ENCODE data around the gene AMACR. TPM values are rescaled to one million over a fixed set of nuclear protein-coding genes. Genes with fewer than 3 reads are reported as not detected.

Gene AMACR
- 7.9 TPM for total RNA-seq
- long read RNA-seq, full-length matches to known transcripts = 11 of 11 reads
- long read RNA-seq, partial matches to known transcripts = 0 of 11 reads
- long read RNA-seq, other reads (novel, unspliced or antisense) = 0 of 11 reads

DNA sequence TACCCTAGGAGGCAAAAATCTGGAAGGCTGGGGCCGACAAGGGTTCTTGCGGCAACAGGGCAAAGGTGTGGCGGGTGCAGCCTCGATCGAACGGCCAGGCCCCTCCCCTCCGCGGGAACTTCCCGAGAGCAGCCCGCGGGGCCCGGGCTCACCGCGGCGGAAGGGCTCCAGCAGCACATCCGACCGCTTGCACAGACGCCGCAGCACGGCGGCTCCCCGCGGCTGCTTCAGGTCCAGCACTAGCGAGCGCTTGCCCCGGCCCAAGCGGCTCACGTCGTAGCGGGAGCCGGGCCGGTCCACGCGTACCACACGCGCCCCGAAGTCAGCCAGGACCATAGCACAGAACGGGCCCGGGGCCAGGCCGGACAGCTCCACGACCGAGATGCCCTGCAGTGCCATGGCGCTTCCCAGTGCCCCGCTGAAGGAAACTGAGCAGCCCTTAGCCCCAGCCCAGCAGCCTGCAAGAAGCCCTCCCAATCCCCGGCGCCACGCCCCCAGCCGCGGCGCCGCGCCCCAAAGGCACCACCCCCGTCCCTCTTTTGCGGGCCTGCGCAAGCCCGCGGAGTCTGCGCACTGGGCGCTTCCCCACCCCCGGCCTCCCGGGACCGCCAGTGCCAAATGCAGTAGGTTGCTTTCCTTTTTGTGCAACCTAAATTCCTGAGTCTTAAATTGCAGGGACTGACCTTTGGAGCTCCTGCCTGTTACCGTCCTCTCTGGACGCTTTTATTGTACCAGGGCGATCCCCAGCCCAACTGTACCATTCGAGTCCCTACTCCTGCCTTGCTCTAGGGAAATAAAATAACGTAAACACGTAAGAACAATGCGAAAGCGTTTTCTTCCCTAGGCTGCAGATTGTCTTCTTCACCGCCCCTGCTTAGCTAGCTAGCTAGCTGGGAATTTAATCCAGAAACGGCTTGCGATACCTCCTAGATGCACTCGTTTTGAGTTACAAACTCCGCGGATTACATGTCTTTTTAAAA lies at the start of gene AMACR:
Gene AMACR, minus strand, starts transcription at position 430 of the 980 bp plus-strand sequence. Its CDS starts 31 bp downstream, at position 399.
- intact Hi-C loops (cut with DNase I) = loop anchor here (5.0 to 10.0 kb wide), 2 partner anchors 34 to 917 kb away; partner anchors contain the start of genes C1QTNF3 and DNAJC21
- peak; percentile 96 for DNase-seq (ENCODE audit: low spot score)

DNA sequence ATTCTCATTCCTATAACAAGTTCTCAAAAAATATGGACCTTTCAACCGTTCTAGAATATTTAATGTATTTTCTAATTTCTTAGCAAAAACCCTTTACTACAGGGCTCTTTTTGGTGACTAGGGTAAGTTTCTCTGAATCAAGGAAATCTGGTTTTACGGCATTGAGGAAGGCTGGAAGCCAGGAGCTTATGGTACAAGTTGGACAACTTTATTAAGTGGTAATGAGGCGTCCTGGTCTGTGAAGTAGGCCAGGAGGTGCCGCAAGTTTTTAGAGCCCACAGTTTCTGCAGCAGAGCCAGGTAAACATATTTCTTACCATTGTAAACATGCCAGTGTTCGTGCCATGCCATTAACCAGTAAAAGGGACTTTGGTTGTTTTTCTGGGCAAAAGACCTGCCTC lies 49.7 kb upstream of the AMACR start:
- intact Hi-C loops (cut with DNase I) = no loop called here
- DNase-seq (ENCODE audit: low spot score) = no peak

DNA sequence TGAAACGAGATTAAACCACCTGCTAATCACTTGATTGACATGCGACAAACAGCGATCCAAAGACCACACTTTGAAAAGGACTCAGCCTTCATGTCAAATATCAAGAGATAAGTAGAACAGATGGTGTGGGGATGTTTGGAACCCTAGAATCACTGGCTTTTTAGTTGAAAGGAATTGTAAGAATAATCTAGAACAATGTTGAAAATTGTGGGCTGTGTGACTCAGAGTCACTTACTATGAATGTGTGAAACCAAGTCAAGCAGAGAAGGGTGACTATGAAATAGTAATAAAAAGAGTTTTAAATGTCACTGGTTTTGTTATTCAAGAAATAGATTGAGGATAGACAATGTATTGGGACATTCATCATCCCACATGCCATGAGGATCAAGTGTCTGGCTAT lies 49.3 kb upstream of the AMACR start:
- intact Hi-C loops (cut with DNase I) = no loop called here
- DNase-seq (ENCODE audit: low spot score) = no peak

DNA sequence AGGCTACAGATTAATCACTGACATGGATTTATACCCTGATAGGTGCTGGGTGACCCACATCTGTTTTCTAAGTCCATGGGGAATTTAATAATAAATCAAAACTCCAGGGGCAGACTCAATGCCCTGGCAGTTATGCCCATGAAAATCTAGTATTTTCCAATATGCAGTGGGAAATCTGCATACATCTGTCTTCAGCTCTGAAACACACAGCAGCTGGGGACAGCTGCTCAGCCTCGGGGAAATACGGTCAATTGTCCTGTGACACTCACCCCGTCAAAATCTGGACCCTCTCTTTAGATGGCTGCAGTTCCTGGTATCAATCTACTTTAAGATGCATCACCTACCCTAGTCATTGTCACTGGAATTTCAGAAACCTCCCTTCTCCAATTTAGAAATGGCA lies 47.8 kb upstream of the AMACR start:
- intact Hi-C loops (cut with DNase I) = no loop called here
- no peak for DNase-seq (ENCODE audit: low spot score)

DNA sequence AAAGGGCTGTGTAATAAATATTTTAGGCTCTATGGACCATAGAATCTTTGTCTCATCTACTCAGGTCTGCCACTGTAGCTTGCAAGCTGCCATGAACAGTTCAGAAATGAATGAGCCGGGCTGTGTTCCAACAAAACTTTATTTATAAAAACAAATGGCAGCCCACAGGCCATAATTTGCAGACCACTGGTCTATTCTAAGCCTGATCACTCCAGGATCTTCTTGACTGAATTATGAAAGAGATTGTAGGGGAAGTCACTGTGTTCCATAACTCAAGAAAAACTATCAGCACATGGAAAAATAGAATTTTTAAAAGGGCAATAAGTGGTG lies 46.5 kb upstream of the AMACR start:
- intact Hi-C loops (cut with DNase I) = no loop called here
- DNase-seq (ENCODE audit: low spot score) = no peak

DNA sequence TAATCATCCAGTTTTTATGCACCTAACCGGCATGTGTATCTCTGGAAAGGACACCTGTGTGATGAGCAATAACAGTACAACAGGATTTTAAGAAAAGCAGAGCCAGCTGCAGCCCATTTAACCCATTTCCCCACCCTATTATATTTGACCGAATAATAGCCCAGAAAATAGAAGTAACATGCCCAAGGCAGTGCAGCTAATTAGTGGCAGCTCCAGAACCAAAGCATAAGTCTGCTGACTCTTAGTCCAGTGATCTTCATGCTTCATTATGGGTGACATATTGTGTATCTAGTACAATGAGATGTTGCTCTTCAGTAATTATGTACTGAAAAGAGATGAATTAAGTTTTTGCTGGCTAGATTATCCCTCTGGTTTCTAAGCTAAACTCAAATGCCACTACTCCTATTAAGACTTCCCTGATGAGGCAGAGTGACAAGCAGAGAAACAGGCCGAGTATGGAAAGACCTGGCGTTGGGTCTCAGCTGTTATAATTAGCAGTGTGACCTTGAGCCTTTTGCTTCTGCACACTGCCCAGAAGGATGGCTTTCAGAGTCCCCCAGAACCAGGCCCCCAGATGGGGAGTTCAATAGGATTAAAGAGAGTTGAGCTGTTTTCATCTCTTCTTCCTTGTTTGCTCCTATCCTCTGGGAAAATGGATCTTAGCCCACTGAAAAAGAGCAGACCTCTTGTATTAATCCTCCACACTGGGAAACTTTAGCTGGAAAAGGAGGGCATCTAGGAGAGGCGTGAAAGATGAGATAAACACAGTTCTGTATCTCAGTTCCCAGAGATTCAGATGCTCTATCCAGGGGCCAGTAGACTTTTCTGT lies 45.9 kb upstream of the AMACR start:
- intact Hi-C loops (cut with DNase I) = no loop called here
- no peak for DNase-seq (ENCODE audit: low spot score)

DNA sequence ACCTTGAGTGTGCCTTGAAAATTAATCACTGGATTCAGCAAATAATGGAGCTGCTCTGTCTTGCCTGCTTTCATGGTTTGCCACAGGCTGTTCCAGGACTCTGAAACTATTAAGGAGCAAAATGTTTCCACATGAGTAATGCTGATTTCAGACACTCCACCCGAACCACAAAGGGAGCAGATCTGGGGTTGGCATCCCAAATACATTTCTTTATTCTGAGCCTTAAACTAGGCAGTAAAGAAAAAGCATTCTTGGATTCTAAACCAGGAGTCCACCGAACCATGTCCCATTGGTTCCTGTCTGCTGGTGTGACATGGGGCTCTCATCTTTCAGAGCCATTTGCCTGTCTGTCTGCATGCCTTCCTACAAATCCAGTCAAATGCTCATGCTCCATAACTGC lies 45.3 kb upstream of the AMACR start:
- intact Hi-C loops (cut with DNase I) = no loop called here
- DNase-seq (ENCODE audit: low spot score) = no peak

DNA sequence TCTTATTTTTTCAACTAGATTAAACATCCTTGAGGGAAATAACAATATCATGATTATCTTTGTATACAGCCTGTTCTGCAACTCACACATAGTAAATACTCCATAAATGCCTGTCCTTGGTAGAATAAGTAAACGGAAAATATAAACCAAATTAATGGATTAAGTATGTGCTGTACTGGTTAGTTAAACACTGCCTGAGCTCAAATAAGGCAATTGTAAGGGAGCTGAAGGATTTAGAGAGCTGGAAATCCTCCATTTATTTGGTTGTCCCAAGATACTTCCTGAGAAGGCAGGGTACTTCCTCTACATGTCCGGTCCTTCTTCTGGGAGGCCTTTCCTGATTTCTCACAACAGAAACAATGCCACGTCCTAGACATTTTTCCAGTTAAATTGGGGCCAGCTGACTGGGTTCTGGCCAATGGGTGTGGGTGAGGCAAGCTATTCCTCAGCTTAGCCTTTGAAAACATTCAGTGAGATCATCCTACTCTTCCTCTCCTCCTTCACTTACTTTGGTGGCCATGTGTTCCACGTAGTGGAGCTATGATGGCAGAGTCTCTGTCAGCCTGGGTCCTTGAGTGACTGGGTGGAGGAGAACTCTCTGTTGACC lies 43.6 kb upstream of the AMACR start:
- intact Hi-C loops (cut with DNase I) = no loop called here
- no peak for DNase-seq (ENCODE audit: low spot score)

DNA sequence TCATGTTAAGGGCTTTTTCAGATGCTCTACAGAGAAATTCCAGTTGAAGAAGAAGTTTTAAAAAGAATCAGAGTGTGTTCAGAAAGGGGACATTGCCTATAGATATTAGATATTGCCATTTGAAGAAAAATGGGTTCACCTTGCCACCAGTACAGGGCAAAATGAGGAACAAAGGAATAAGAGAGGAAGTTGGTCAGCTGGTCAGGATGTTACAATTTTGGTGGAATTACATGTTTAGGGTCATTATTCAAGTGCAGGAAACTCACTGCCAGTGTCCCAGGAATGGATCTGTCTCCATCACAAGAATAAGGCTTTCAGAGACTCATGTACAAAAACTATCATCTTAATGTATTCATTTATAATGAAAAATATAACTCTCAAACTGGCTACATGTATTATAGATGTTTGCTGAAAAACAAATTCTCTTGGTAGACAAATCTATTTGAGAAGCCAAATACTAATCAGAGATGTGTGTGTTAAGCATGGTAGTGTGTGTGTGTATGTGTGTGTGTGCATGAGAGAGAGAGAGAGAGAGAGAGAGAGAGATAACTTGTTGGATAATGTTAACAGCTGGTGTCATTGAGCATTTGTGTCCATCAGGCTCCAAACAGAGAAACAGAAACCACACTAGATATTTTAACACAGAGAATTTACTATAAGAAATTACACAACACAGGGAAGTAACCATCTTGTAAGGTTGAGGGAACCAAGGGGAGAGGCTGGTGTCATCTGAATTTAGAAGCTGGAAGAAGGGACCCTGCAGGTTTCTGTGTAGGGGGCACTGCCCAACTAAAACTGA lies 40.1 kb upstream of the AMACR start:
- DNase-seq (ENCODE audit: low spot score) = no peak
- intact Hi-C loops (cut with DNase I) = no loop called here

DNA sequence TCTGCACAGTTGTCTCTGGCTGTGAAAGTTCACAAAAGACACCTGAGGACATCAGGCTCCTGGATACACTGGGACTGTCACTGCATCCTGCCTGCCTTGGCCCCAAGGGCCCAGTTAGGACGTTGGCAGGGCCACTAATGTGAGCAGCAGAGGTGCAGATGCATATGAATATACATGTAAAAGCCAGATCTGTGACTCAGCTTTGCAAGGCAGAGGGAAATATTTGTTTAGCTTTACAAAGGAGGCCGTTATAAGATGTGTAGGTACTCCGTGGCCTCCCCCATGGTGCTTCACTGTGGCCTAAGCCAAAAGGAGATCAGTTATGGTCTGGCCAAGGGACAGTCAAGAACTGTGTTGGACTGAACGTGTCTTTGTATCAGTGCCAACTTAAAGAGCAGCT lies 39.3 kb upstream of the AMACR start:
- intact Hi-C loops (cut with DNase I) = no loop called here
- DNase-seq (ENCODE audit: low spot score) = no peak

DNA sequence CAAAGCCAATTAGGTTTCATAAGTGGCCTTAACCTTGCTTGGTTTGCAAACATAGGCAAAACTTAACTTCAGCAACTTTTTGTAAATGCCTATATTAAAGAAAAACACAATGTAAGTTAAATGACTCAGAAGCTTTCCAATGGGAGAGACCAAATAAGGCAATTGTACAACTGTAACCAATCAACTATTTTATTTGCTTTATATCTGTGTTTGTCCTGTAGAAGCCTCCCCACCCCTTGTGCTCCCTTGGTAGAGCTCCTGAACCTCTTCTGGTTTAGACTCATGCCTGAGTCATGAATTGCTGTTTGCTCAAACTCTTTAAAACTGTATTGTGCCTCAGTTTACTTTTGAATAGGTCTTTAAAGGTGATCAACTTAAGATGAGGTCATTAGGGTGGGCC lies 38.1 kb upstream of the AMACR start:
- intact Hi-C loops (cut with DNase I) = no loop called here
- no peak for DNase-seq (ENCODE audit: low spot score)

DNA sequence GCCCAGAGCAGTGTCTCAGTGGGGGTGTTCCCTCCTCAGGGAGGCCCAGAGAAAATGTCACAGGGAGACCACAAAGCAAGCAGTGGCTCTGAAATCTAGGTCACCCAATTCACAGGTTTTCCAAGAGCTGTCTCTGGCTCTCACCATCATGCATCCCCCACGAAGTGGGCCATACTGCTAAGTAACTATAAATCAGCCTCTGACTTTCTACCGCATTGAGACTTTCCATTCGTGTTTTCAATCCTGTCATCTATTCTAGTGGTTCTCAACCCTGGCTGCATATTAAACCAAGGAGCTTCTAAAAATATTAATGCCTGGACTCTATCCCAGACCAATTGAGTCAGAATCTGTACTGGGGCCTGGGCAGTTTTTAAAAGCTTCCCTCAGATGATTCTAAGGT lies 37.2 kb upstream of the AMACR start:
- DNase-seq (ENCODE audit: low spot score) = no peak
- intact Hi-C loops (cut with DNase I) = no loop called here

DNA sequence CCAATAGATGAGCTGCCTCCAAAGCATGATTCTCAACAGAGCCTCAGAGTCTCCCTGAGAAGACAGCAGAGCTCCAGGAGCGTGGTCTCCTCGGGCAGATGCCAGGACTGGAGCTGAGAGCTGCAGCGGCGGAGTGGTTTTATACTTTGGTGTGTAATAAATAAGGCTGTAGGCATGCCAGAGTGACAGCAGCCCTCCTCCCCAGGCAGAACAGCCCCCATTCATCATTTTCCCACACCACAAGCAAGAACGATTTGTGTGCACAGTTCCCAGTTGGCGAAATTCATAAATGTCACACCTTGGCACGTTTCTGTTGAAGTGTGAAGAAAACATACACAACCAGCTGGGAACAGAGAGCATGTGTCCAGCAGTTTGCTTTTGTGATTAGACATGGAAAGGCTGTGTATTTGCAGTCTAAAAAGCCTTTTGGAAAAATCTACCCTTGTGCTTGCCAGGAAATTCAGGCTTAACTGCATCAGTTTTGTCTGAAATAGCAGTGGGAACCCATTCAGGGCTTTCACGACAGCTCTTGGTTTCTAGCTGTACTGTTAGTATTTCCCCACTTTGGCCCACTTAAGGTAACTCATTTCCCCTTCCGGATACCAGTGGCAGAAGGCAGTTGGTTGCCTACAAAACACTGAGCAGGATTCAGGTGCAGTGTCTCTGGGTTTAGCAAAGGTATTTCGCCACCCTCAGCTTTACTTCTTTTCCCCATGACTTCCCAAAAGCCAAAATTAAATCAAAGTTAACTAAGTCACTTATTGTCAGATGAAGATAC lies 35.4 kb upstream of the AMACR start, which contains the start of gene C1QTNF3:
Gene C1QTNF3, minus strand, starts transcription at position 115 of the 778 bp plus-strand sequence. Its CDS starts 88 bp downstream, at position 27.
- no peak for DNase-seq (ENCODE audit: low spot score)
- intact Hi-C loops (cut with DNase I) = loop anchor here (5.0 kb wide), 1 partner anchor 36 kb away; the partner anchor contains the start of gene AMACR

DNA sequence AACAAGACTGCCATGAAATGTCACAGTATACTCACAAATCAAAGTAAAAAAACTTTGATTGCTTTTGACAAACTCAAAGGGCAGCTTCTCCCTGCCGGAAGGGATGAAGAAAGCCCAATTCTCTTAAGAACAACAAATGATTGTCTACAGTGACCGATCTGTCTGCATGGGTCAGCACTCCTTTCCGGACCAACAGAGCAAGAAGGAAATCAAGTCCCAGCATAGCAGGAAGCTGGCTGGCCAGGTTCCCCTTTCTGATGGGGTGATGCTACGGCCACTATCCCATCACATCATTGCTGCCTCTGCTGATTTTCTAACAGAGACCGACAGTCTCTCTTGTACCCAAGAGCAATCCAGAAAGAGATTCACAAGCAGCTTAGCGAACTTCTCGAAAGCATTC lies 34.5 kb upstream of the AMACR start:
- DNase-seq (ENCODE audit: low spot score) = peak; percentile 87
- intact Hi-C loops (cut with DNase I) = loop anchor here (5.0 kb wide), 1 partner anchor 35 kb away; the partner anchor contains the start of gene AMACR

DNA sequence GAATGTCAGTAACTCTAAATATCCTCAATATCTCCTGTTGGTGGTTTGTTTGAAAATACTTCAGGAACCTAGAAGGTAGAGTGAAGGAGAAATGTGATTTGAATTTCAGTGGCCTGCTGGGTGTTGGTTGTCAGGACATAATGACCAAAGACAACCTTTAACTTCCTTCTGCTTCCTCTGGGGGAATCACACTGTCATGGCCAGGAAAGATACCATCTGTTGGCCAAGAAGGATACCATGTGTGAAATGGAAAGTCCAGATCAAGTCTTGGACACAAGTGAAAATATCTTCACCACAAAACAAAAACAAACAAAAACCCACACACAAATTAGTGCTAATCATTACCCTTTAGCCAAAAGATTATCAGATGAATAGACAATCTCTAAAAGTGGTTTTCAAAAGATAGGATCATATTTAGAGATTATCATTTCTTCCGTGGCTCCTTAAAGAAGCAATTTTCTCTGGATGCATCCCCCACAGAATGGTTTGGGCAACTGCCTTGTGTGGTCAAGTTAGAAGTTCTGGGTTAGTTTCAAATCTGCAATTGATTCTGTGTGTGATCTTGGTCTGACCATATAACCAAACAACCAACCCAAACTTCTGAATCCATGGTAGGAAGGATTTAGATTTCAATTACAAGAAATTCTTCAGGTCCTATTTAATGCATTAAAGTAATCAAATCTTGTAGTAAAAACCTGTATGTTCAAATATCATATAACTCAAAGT lies 33.6 kb upstream of the AMACR start:
- intact Hi-C loops (cut with DNase I) = loop anchor here (5.0 kb wide), 1 partner anchor 34 kb away; the partner anchor contains the start of gene AMACR
- no peak for DNase-seq (ENCODE audit: low spot score)

DNA sequence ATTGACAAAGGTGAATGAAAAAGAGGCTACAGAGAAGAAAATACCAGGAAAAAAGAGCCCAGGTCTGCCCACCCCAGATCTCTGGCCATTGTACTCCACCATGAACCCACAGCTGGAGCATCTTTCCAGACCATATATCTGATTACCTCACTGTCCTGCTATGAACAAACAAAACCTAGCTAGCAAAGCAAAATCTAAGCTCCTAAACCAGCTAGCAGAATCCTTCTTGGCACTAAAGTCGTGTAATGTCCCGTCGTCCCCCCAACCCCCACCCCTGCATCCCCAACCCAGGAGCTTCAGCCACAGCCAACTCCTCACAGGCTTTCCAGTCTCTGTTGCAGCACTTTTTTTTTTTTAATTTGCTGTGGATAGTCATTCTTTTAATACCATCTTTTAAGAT lies 32.6 kb upstream of the AMACR start:
- intact Hi-C loops (cut with DNase I) = loop anchor here (5.0 kb wide), 1 partner anchor 33 kb away; the partner anchor contains the start of gene AMACR
- no peak for DNase-seq (ENCODE audit: low spot score)

All from cardiac septum (tissue), 1 donor.